Measurements from ENCODE around the gene GLB1L2.
"Not testable (repeated sequence)": the region's sequence is repeated elsewhere in the genome, so short reads cannot be mapped to it uniquely, and the experiment has no call there.

The GLB1L2 gene

GRCh38 chr11:134321373-134321772 lies 10.4 kb upstream of the GLB1L2 start:
- not testable (repeated sequence) for DNase-seq (ENCODE audit: extremely low spot score, insufficient read length, low read depth); FAIRE-seq

- no peak for FAIRE-seq
These were observed 9.2 kb upstream of the GLB1L2 start for GRCh38 chr11:134322553-134322952.

GRCh38 chr11:134328433-134328832 lies 3.4 kb upstream of the GLB1L2 start:
- FAIRE-seq (no peak), DNase-seq (ENCODE audit: extremely low spot score, insufficient read length, low read depth) (no peak)

More at GRCh38 chr11:134322553-134322952, 9.2 kb upstream of the GLB1L2 start:
- no peak for DNase-seq (ENCODE audit: extremely low spot score, insufficient read length, low read depth)

GRCh38 chr11:134330611-134331353 lies 1.0 kb upstream of the GLB1L2 start:
- DNase-seq (ENCODE audit: extremely low spot score, insufficient read length, low read depth): no peak
- FAIRE-seq: no peak

- FAIRE-seq (no peak), DNase-seq (ENCODE audit: extremely low spot score, insufficient read length, low read depth) (no peak)
These were observed 422 bp downstream of the GLB1L2 start for GRCh38 chr11:134332189-134332631.

- no peak for FAIRE-seq
These were observed 994 bp downstream of the GLB1L2 start for GRCh38 chr11:134332782-134333181.

GRCh38 chr11:134333312-134333711 lies 1.5 kb downstream of the GLB1L2 start:
- DNase-seq (ENCODE audit: extremely low spot score, insufficient read length, low read depth) (no peak), FAIRE-seq (no peak)

More at GRCh38 chr11:134332782-134333181, 994 bp downstream of the GLB1L2 start:
- no peak for DNase-seq (ENCODE audit: extremely low spot score, insufficient read length, low read depth)

GRCh38 chr11:134333946-134334345 lies 2.2 kb downstream of the GLB1L2 start:
- DNase-seq (ENCODE audit: extremely low spot score, insufficient read length, low read depth) (no peak), FAIRE-seq (no peak)

- no peak for FAIRE-seq
- DNase-seq (ENCODE audit: extremely low spot score, insufficient read length, low read depth): no peak
These were observed 3.2 kb downstream of the GLB1L2 start for GRCh38 chr11:134334796-134335571.

- FAIRE-seq (no peak), DNase-seq (ENCODE audit: extremely low spot score, insufficient read length, low read depth) (no peak)
These were observed 5.3 kb downstream of the GLB1L2 start for GRCh38 chr11:134337051-134337450.

GRCh38 chr11:134338068-134338467 lies 6.3 kb downstream of the GLB1L2 start:
- FAIRE-seq: no peak
- no peak for DNase-seq (ENCODE audit: extremely low spot score, insufficient read length, low read depth)

GRCh38 chr11:134338654-134339053 lies 6.9 kb downstream of the GLB1L2 start:
- no peak for DNase-seq (ENCODE audit: extremely low spot score, insufficient read length, low read depth)

GRCh38 chr11:134339756-134340155 lies 8.0 kb downstream of the GLB1L2 start:
- FAIRE-seq: no peak
- DNase-seq (ENCODE audit: extremely low spot score, insufficient read length, low read depth): no peak

More at GRCh38 chr11:134338654-134339053, 6.9 kb downstream of the GLB1L2 start:
- FAIRE-seq: no peak

GRCh38 chr11:134340354-134340964 lies 8.7 kb downstream of the GLB1L2 start:
- FAIRE-seq: no peak

GRCh38 chr11:134341805-134342571 lies 10.2 kb downstream of the GLB1L2 start:
- no peak for FAIRE-seq
- DNase-seq (ENCODE audit: extremely low spot score, insufficient read length, low read depth): no peak

More at GRCh38 chr11:134340354-134340964, 8.7 kb downstream of the GLB1L2 start:
- no peak for DNase-seq (ENCODE audit: extremely low spot score, insufficient read length, low read depth)

GRCh38 chr11:134342572-134343340 lies 11.0 kb downstream of the GLB1L2 start:
- FAIRE-seq: no peak
- no peak for DNase-seq (ENCODE audit: extremely low spot score, insufficient read length, low read depth)

GRCh38 chr11:134343646-134344045 lies 11.9 kb downstream of the GLB1L2 start:
- no peak for DNase-seq (ENCODE audit: extremely low spot score, insufficient read length, low read depth)
- FAIRE-seq: no peak

GRCh38 chr11:134344497-134345236 lies 12.9 kb downstream of the GLB1L2 start:
- not testable (repeated sequence) for DNase-seq (ENCODE audit: extremely low spot score, insufficient read length, low read depth); FAIRE-seq

GRCh38 chr11:134345237-134345550 lies 13.4 kb downstream of the GLB1L2 start:
- no peak for DNase-seq (ENCODE audit: extremely low spot score, insufficient read length, low read depth)
- FAIRE-seq: no peak

Data from GM18507 (cell line).